ENCODE measurements around the gene SAMD3.
"Not testable (repeated sequence)": the region's sequence is repeated elsewhere in the genome, so short reads cannot be mapped to it uniquely, and the experiment has no call there.

SAMD3 gene

DNA sequence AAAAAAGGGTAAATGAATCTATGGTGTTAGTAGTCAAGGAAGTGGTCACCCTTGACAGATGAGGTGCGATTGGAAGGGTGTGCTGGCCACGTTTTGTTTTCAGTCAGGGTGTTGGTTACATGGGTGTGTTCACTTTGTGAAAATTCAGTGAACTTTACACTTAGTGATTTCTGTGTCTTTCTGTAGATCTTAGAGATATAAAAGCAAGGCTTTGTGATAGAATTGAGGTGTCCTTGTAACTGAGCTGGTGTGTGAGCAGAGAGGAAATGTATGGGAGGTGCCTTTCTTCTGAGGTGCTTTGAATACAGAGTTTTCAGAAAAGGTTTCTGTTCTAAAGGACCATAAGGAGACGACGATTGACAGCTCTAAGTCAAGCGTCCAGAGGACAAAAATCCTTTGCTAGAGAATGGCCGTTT is 90.5 kb downstream of the SAMD3 start:
- peak; percentile 9 to 19 for DNase-seq (ENCODE audit: low read depth in 2 of 2)

- DNase-seq (ENCODE audit: low read depth in 2 of 2): no peak
Measured at GRCh38 chr6:130129762-130130246, 92.9 kb downstream of the SAMD3 start.

DNA sequence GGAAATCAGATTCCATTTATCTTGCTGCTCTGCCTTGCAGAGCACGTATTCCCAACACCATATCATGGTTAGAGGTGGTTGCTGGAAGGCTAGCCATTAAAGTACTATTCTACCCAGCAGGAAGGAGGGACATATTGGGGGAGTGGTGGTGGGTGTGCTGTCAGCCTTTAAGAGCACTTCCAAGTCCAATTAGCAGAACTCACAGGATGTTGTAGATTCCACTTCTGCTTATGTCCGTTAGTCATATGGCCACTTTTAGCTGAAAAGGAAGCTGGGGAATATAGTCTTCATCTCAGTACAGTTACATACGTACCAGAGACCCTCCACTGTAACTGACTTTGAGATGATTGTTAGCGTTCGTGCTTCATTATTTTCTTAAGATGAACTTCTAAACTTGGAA is 94.4 kb downstream of the SAMD3 start:
- no peak for DNase-seq (ENCODE audit: low read depth in 2 of 2)

DNA sequence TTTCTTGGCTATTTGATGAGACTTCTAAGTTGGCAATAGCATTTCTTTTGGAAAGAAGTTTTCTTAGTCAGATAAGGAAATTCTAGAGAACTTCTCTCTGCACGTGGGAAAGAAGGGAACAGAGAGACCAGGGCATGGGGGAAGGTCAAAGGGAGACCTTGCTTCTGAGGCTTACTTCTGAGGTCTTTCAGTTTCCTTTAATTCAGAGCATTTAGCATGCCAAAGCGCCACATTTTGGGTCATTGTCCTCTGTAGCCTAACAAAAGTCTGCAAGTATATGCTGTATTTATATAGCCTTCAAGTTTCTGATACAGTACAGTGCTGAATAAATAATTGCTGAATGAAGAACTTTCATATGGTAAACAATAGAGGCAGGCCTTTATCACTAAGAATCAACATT is 95.6 kb downstream of the SAMD3 start:
- DNase-seq (ENCODE audit: low read depth in 2 of 2): no peak

DNA sequence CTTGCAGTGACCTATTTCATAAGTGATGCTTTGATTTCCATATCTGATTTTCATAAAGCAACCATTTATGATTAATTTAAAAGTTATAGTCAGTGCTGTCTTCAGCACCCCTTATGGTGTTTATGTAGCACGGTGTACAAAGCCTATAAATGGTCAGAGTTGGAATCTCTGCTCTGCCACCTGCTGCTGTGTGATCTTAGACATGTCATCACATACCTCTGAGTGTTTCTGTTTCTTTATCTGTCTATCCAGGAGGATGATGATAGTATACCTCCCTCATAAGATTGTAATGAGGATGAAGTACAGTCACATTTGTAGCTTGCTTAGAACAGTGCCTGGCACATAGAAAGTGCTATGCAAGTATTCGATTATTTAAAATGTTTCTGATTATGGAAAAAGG is 100.5 kb downstream of the SAMD3 start:
- DNase-seq (ENCODE audit: low read depth in 2 of 2): no peak

- DNase-seq (ENCODE audit: low read depth in 2 of 2): no peak
Measured at GRCh38 chr6:130120731-130121130, 102.0 kb downstream of the SAMD3 start.

GRCh38 chr6:130119211-130119610 is 103.5 kb downstream of the SAMD3 start:
- no peak for DNase-seq (ENCODE audit: low read depth in 2 of 2)

DNA sequence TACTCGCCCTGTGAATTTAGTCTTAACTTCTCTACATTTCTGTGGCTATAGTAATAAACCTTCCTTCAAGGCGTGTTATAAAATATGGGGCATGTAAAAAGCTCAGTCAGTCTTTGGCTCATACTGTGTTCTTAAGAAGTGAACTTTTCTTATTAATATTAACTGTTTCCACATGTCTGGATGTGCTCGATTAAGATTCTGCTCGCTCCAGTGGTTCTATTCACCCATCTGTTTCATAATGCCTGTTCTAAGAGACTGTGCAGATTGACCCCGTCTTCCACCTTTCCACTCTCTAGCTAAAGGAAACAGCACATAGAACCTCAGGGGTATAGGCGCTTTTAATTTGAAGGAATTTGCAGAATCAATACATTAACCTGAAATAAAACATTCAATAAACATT is 104.5 kb downstream of the SAMD3 start:
- no peak for DNase-seq (ENCODE audit: low read depth in 2 of 2)

DNA sequence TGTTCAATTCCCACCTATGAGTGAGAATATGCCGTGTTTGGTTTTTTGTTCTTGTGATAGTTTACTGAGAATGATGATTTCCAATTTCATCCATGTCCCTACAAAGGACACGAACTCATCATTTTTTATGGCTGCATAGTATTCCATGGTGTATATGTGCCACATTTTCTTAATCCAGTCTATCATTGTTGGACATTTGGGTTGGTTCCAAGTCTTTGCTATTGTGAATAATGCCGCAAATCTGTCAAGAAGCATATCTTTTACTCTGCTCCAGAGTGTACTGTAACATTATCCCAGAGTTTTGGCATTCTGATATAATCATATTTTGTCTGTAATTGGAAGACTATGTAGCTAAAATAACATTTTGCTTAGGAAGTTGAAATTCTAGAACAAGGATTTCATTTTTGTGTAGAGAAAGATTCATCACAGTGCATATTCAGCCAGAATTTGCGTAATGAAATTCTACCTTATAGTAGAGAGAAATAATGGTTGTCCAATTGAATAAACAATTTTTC is 105.5 kb downstream of the SAMD3 start:
- not testable (repeated sequence) for DNase-seq (ENCODE audit: low read depth in 2 of 2)

DNA sequence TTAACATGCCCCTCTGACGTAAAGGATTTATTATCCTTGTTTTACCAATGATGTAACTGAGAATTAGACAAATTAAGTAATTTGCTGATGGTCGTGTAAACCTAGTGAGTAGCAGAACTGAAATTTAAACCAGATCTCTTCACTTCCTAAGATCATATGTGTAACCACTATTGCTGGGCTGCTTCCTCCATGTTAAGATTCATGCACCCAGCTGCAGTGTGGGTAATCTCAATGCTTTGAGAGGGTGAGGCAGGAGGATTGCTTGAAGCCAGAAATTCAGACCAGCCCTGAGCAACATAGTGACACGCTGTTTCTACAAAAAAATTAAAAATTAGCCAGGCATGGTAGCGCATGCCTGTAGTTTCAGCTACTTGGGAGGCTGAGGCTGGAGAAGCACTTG is 106.5 kb downstream of the SAMD3 start:
- DNase-seq (ENCODE audit: low read depth in 2 of 2): no peak

DNA sequence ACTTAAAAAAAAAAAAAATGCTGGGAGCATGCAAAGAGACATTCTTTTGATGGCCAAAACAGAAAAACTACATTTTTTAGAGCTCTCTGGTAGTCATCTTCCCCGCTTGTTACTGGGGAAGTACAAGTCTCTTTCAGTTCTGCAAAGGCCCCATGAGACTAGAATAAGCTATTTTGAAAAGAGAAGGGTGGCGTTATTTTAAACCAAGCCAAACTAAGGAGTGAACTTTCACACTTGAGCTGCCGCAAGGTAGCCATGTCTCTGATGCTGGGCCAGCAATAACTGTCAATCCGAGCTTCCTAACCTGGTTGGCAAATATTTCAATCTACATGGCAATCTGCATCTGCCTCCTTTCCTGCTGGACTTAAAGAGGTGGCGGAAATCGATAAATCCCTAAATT is 107.7 kb downstream of the SAMD3 start:
- DNase-seq (ENCODE audit: low read depth in 2 of 2): no peak

GRCh38 chr6:130113201-130113710 is 109.5 kb downstream of the SAMD3 start:
- no peak for DNase-seq (ENCODE audit: low read depth in 2 of 2)

- no peak for DNase-seq (ENCODE audit: low read depth in 2 of 2)
Measured at GRCh38 chr6:130111031-130111430, 111.7 kb downstream of the SAMD3 start.

- no peak for DNase-seq (ENCODE audit: low read depth in 2 of 2)
Measured at GRCh38 chr6:130107710-130108109, 115.0 kb downstream of the SAMD3 start.

DNA sequence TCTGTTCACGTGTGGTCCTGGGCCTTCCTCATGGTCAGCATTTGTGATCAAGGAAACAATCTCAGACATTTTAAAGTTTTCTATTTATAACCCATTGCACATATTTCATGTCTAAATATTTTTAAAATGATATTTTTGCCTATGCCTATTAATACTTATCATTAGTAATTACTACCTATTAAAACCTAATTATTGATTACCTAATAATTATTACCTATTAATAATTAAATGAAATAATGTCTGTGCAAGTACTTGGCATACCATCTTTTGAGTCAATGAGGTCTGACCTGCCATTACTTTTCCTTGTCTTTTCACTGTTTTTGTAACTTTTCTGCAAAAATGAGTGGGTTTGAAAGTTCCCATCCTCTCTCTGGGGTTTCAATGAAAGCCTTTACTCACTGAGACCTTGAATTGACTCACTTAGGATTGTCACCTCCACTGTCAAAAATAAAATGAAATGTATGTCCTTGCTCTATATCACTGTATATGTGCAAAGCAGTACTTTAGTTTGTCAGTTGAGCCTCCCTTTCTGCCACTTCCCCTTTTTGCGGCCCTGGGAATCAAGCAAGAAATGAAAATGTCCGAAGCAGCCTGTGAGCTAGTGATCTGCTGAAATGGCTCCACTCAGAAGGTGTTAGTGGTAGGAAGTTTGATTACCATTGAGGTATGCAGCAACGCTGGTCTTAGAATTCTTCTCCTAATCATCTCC is 116.6 kb downstream of the SAMD3 start:
- DNase-seq (ENCODE audit: low read depth in 2 of 2): no peak

DNA sequence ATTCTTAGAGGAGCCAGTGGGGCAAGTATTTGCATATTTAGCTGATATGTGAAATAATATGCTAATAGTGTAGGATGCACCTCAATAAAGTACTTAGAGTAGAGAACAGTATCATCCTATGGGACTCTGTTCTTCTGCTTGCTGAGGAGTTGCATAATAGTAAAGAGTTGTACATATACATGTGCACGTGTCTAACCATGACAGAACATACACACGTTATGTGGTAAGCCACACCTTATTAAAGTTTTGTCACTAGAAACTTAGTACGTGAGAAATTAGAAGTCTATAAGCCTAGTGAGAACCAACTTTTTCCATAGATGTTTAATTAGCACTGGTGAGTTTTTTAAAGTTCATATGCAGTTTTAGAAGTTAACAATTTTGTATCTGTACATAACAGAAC is 123.6 kb downstream of the SAMD3 start:
- DNase-seq (ENCODE audit: low read depth in 2 of 2): no peak

GRCh38 chr6:130098317-130098716 is 124.4 kb downstream of the SAMD3 start:
- DNase-seq (ENCODE audit: low read depth in 2 of 2): no peak
